ENCODE data around the gene RASGRP1.

- TF ChIP-seq CTCF (IDR thresholded peaks at IDR 0.05) (no peak), POLR2A (IDR thresholded peaks at IDR 0.05) (no peak), EP300 (IDR thresholded peaks at IDR 0.05) (no peak), POLR2AphosphoS5 (IDR thresholded peaks at IDR 0.05) (no peak)
Observed at GRCh38 chr15:38496151-38496550, 68.5 kb downstream of the RASGRP1 start.
